B cell (primary cell): ENCODE data around the gene NDFIP1. TPM values are rescaled to one million over a fixed set of nuclear protein-coding genes. Genes with fewer than 3 reads are reported as not detected.

Experiments
- ATAC-seq: fragments of 200-7000 bp; cut with Tn5 transposase; one replicate; pipeline ENCODE4 v1.10.0; 2021; ENCODE audit warnings: low read depth, mild to moderate bottlenecking, moderate number of reproducible peaks, moderate library complexity
- CTCF ChIA-PET: fragments of 350-600 bp; sonication (Branson Sonifier 250); formaldehyde crosslinking; loops from one replicate; lab custom pipeline; 2021; ENCODE audit warnings: antibody characterized with exemption, inconsistent platforms; lab: Charles Lee
- POLR2A ChIA-PET: fragments of 350-600 bp; sonication (Branson Sonifier 250); formaldehyde crosslinking; loops from one replicate; lab custom pipeline; 2021; ENCODE audit warnings: antibody characterized with exemption; lab: Charles Lee
- DNase-seq: peaks from one replicate; pipeline ENCODE4 v3.0.0; 2013
- H2AFZ ChIP-seq: 2 replicates; pipeline ENCODE4 v1.6.1; 2012; ENCODE audit warnings: mild to moderate bottlenecking, low read depth, low read length; ENCODE audit not compliant: insufficient read depth, poor library complexity, severe bottlenecking
- H3K27ac ChIP-seq, 2 donors: 1 replicate in 1 of 2; 2 replicates in 1 of 2; pipeline ENCODE4 v1.5.1; 2012 to 2013; ENCODE audit warnings: low read length in 2 of 2, mild to moderate bottlenecking in 2 of 2, moderate library complexity in 1 of 2
- H3K27me3 ChIP-seq, 4 experiments: fragments of 200-600 bp in 1 of 4; sonication (generic) in 1 of 4; replicated peaks in 1 of 4; 1 replicate in 2 of 4; 2 replicates in 2 of 4; pipeline versions ENCODE4 v1.6.1 to v1.7.0; 2013 to 2016; ENCODE audit warnings: low read length in 3 of 4, mild to moderate bottlenecking in 2 of 4, mixed read lengths in 1 of 4, moderate library complexity in 1 of 4; ENCODE audit not compliant: insufficient read depth in 4 of 4, control insufficient read depth in 3 of 4; ENCODE audit errors: control extremely low read depth in 1 of 4
- H3K36me3 ChIP-seq, 2 experiments: replicated peaks in 1 of 2; 1 replicate in 1 of 2; 2 replicates in 1 of 2; pipeline versions ENCODE4 v1.6.1 to v1.7.1; 2013; ENCODE audit warnings: low read length in 1 of 2; ENCODE audit not compliant: insufficient read depth in 2 of 2, control insufficient read depth in 1 of 2; ENCODE audit errors: control extremely low read depth in 1 of 2, extremely low read depth in 1 of 2
- H3K4me1 ChIP-seq, 2 donors: fragments of 200-600 bp in 1 of 2; sonication (generic) in 1 of 2; 1 replicate in 1 of 2; 2 replicates in 1 of 2; pipeline versions ENCODE4 v1.5.1 to v1.6.1; 2013 to 2017; ENCODE audit warnings: low read length in 2 of 2; ENCODE audit not compliant: control insufficient read depth in 2 of 2, insufficient read depth in 2 of 2
- H3K4me2 ChIP-seq: replicated peaks from 2 replicates; pipeline ENCODE3; 2012; ENCODE audit warnings: mild to moderate bottlenecking, low read depth, low read length; ENCODE audit not compliant: poor library complexity, severe bottlenecking
- H3K4me3 ChIP-seq, 5 experiments: fragments of 200-600 bp in 1 of 5; sonication (generic) in 1 of 5; 1 replicate in 3 of 5; 2 replicates in 2 of 5; pipeline versions ENCODE4 v1.5.1 to v1.7.0; 2011 to 2016; ENCODE audit warnings: low read length in 4 of 5, mild to moderate bottlenecking in 4 of 5, low read depth in 2 of 5, control low read depth in 1 of 5, moderate library complexity in 1 of 5; ENCODE audit not compliant: insufficient read depth in 1 of 5; ENCODE audit errors: control extremely low read depth in 1 of 5, extremely low read depth in 1 of 5
- H3K79me2 ChIP-seq: fragments of 200-600 bp; sonication (generic); one replicate; pipeline ENCODE4 v1.6.0; 2016; ENCODE audit warnings: low read length; ENCODE audit not compliant: control insufficient read depth, insufficient read depth
- H3K9ac ChIP-seq: fragments of 200-600 bp; sonication (generic); 2 replicates; pipeline ENCODE4 v1.6.1; 2017; ENCODE audit warnings: mild to moderate bottlenecking, low read length, moderate library complexity
- H3K9me3 ChIP-seq, 3 donors: one replicate each; pipeline versions ENCODE4 v1.6.1 to v1.7.1; 2013; ENCODE audit warnings: low read length in 2 of 3; ENCODE audit not compliant: control insufficient read depth in 2 of 3, insufficient read depth in 1 of 3; ENCODE audit errors: control extremely low read depth in 1 of 3
- H4K20me1 ChIP-seq: 2 replicates; pipeline ENCODE4 v1.6.0; 2012; ENCODE audit warnings: mild to moderate bottlenecking, low read length; ENCODE audit not compliant: insufficient read depth, control insufficient read depth, poor library complexity, severe bottlenecking
- H3K27ac Mint-ChIP-seq: one replicate; pipeline ENCODE4 v1.8.0; 2021; ENCODE audit warnings: mixed read lengths
- H3K27me3 Mint-ChIP-seq: one replicate; pipeline ENCODE4 v1.8.0; 2021; ENCODE audit warnings: mixed read lengths
- H3K4me1 Mint-ChIP-seq: one replicate; pipeline ENCODE4 v1.8.0; 2021; ENCODE audit warnings: mixed read lengths
- H3K4me3 Mint-ChIP-seq: one replicate; pipeline ENCODE4 v1.8.0; 2021; ENCODE audit warnings: mixed read lengths
- H3K9me3 Mint-ChIP-seq: one replicate; pipeline ENCODE4 v1.8.0; 2022; ENCODE audit warnings: mixed read lengths; ENCODE audit not compliant: insufficient read depth
- EZH2 ChIP-seq: IDR thresholded peaks from 2 replicates; pipeline ENCODE4 v1.6.1; 2012; ENCODE audit warnings: borderline replicate concordance, low read depth, mild to moderate bottlenecking, moderate library complexity, low read length; ENCODE audit not compliant: insufficient read depth, poor library complexity, severe bottlenecking
- WGBS: methylation state at CpG from one replicate; pipeline ENCODE4 v1.1.5; 2013; ENCODE audit warnings: missing lambda C conversion rate; ENCODE audit not compliant: insufficient coverage; 5-methylcytosine and 5-hydroxymethylcytosine counted together
- intact Hi-C: fragments of 100-400 bp; cut with micrococcal nuclease; formaldehyde crosslinking; loops from one replicate; pipeline ENCODE4 v1.10.0; 2022
- polyA plus RNA-seq: library from polyadenylated mRNA; depleted of rRNA; stranded (reverse); fragments of >200 nt; gene quantifications from 2 replicates; pipeline ENCODE4 v1.2.3, GENCODE V29; 2012
- total RNA-seq, 2 donors: library from RNA; stranded (reverse); fragments of 120-200 nt in 1 of 2; gene quantifications; 1 replicate in 1 of 2; 2 replicates in 1 of 2; pipeline versions ENCODE4 v1.2.3 to v1.2.4, GENCODE V29; 2013 to 2022
- TF ChIP-seq, protein P1 (sequence below): fragments of 200-600 bp; IDR thresholded peaks from one replicate; pipeline ENCODE4 v1.8.0; 2022; ENCODE audit warnings: antibody characterized with exemption, mild to moderate bottlenecking

The NDFIP1 gene
- total and polyA plus RNA-seq, 2 donors (not counting 1 experiment from before 2014, with no cell fraction given) = 10.6 to 34.6 TPM

DNA sequence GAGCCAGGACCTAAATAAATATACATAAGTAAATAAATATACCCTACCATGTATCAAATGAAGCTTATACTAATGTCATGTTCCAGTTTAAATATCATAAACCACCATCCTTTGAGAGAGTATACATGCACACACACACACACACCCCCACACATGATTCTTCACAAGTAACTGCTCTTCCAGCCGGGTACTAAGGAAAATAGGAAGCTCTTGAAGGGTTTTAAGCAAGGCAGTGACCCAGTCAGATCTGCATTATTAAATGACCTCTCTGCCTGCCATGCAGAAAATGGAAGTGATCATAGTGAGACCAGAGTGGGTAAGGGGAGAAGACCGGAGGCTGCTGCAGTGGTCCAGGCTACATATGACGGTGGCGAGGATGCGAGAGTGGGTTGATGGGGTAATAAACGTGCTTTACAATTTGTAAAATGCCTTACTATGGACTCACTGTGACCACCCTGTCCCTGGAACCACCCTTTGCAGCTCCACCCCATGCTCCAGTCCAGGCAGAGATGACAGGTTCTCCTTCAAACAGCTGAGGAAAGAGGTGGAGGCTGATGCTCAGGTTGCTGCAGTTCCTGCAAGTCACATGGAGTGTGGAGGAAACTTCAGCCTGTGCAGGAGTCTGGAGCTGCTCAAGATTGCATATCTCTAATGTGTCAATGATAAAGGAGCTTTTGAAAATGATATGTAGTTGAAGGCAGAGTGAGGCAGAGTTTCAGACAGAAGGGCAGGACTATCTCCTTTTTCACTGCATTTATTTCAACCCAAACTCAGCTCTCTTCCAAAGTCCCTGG is 38.8 kb upstream of the NDFIP1 start:
- no peaks in the 10 kb centered on the region for H3K36me3 ChIP-seq
- H3K27me3 ChIP-seq = peaks cover 0 to 4% (median 0%) of the 10 kb centered on the region in 4 experiments
- ChIA-PET POLR2A (no interaction called here), CTCF (no interaction called here)
- H3K79me2 ChIP-seq = no peaks in the 10 kb centered on the region
- H3K4me3 ChIP-seq = no peak overlapping the region
- DNase-seq (no peak), ATAC-seq (no peak)
- TF ChIP-seq, protein P1, sequence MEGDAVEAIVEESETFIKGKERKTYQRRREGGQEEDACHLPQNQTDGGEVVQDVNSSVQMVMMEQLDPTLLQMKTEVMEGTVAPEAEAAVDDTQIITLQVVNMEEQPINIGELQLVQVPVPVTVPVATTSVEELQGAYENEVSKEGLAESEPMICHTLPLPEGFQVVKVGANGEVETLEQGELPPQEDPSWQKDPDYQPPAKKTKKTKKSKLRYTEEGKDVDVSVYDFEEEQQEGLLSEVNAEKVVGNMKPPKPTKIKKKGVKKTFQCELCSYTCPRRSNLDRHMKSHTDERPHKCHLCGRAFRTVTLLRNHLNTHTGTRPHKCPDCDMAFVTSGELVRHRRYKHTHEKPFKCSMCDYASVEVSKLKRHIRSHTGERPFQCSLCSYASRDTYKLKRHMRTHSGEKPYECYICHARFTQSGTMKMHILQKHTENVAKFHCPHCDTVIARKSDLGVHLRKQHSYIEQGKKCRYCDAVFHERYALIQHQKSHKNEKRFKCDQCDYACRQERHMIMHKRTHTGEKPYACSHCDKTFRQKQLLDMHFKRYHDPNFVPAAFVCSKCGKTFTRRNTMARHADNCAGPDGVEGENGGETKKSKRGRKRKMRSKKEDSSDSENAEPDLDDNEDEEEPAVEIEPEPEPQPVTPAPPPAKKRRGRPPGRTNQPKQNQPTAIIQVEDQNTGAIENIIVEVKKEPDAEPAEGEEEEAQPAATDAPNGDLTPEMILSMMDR = no peak
- no peak for TF ChIP-seq EZH2
- no peaks in the 10 kb centered on the region for H3K9me3 ChIP-seq
- Mint-ChIP-seq H3K27me3 (peaks cover 25% of the 10 kb centered on the region), H3K9me3 (no peaks in the 10 kb centered on the region), H3K4me3 (no peak overlapping the region), H3K27ac (no peak overlapping the region), H3K4me1 (no peaks in the 10 kb centered on the region)
- no peaks in the 10 kb centered on the region for H3K4me1 ChIP-seq
- H4K20me1 ChIP-seq = no peaks in the 10 kb centered on the region
- H3K27ac ChIP-seq = no peak overlapping the region
- H2AFZ ChIP-seq = no peak overlapping the region
- no peak overlapping the region for H3K9ac ChIP-seq
- intact Hi-C loops = no loop called here
- WGBS = 92% methylated on average over 2 of the region's 6 CpGs
- no peak overlapping the region for H3K4me2 ChIP-seq

DNA sequence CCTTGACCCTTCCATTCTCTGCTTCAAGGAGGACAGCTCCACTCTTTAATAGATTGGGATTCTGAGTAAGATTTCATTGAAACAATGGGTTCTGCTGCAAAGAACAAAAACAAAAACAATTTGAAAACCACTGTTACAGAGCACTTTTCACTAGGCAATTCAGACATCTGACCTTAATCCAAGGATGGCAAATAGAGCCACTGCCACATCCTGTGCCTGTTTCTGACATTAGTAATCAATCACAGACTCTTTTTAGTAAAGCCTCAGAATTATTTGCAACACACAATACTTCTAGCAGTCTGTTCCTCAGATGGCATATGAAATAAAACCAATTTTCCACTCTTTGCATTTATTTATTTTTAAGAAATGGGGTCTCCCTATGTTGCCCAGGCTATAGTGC is 37.8 kb upstream of the NDFIP1 start:
- CTCF ChIA-PET = no interaction called here
- Histone ChIP-seq H2AFZ (no peak overlapping the region), H3K36me3 (no peaks in the 10 kb centered on the region), H3K9me3 (no peaks in the 10 kb centered on the region), H3K27me3 (peaks cover 0 to 4% (median 0%) of the 10 kb centered on the region in 4 experiments), H3K4me2 (no peak overlapping the region), H4K20me1 (no peaks in the 10 kb centered on the region), H3K4me1 (no peaks in the 10 kb centered on the region), H3K79me2 (no peaks in the 10 kb centered on the region), H3K9ac (no peak overlapping the region), H3K4me3 (no peak overlapping the region), H3K27ac (no peak overlapping the region)
- DNase-seq = no peak
- no peak for ATAC-seq
- intact Hi-C loops = no loop called here
- no peaks in the 10 kb centered on the region for H3K4me1 Mint-ChIP-seq
- POLR2A ChIA-PET = no interaction called here
- H3K27ac Mint-ChIP-seq = no peak overlapping the region
- TF ChIP-seq, protein P1 = no peak
- H3K27me3 Mint-ChIP-seq = peaks cover 19% of the 10 kb centered on the region
- no peak overlapping the region for H3K4me3 Mint-ChIP-seq
- no peaks in the 10 kb centered on the region for H3K9me3 Mint-ChIP-seq
